ENCODE results near the gene IFNA7.

DNA sequence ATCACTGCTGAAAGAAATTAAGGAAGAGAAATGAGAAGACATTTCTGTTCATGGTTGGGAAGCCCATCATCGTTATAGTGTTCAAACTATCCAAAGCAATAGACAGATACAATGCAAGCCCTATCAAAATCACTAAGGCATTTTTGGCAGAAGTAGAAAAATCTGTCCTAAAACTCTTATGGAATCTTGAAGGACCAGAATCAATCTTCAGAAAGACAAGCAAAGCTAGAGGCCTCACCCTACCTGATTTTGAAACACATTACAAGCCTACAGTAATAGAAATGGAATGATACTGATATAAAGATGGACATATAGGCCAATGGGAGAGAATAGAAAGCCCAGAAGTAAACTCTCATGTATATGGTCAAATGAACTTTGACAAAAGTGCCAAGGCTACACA, 30.7 kb downstream of the IFNA7 start:
- TF ChIP-seq, protein P1, sequence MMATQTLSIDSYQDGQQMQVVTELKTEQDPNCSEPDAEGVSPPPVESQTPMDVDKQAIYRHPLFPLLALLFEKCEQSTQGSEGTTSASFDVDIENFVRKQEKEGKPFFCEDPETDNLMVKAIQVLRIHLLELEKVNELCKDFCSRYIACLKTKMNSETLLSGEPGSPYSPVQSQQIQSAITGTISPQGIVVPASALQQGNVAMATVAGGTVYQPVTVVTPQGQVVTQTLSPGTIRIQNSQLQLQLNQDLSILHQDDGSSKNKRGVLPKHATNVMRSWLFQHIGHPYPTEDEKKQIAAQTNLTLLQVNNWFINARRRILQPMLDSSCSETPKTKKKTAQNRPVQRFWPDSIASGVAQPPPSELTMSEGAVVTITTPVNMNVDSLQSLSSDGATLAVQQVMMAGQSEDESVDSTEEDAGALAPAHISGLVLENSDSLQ (IDR thresholded peaks at IDR 0.05), result no peak
- no peak for TF ChIP-seq SP1 (IDR thresholded peaks at IDR 0.05)
- no peak for TF ChIP-seq BHLHE40 (IDR thresholded peaks at IDR 0.05; ENCODE audit: borderline replicate concordance)
- no peak for TF ChIP-seq FOXA1 (IDR thresholded peaks at IDR 0.05)
- no peak for TF ChIP-seq L3MBTL2 (conservative IDR thresholded peaks at IDR 0.05)
- no peak for TF ChIP-seq FOXK2 (IDR thresholded peaks at IDR 0.05)
- no peak for TF ChIP-seq NFRKB (IDR thresholded peaks at IDR 0.05)
